LNCaP clone FGC (cell line): Measurements from ENCODE around the gene DNAJC27.

Source experiments
- DNase-seq: peaks from one replicate; pipeline ENCODE4 v3.0.0-alpha.2; 2011; ENCODE audit warnings: low read depth
- H3K4me3 ChIP-seq: 2 replicates; pipeline ENCODE4 v1.5.1; 2011; ENCODE audit warnings: mild to moderate bottlenecking, low read depth, low read length, control low read depth
- TF ChIP-seq, protein P1 (sequence below): IDR thresholded peaks from 2 replicates; pipeline ENCODE4 v1.5.1; 2012; ENCODE audit warnings: mild to moderate bottlenecking; ENCODE audit not compliant: control insufficient read depth, insufficient read depth; ENCODE audit errors: extremely low read depth

Gene DNAJC27

DNA sequence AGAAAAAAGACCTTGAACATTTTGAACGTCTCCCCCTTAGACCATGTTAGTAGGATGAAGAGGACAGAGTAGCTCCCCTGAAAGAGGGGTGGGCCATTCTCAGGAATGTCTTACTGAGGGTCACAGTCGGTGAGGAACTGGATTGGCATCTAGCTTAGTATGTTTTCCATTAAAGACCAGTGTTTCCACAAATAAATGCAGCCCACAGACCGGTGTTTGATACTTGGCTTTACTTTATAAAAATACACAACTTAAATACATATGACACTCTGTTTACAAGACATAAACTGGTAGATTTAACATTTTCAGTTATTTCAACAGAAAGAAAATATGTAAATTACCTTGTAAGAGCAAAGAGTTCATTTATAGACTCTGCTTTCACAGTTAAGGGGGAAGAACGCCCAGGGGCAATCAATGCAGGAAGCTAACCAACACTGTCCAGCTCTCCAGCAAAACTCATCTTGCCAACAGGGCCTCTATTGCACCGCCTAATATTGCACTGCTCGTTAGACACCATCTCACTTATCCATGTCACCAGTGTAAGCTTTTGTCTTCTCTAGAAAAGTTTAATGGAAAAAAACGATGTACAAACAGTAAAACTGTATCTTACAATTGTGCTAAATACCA lies 28.2 kb downstream of the DNAJC27 start:
- no peak for DNase-seq
- no peak overlapping the region for H3K4me3 ChIP-seq
- TF ChIP-seq, protein P1, sequence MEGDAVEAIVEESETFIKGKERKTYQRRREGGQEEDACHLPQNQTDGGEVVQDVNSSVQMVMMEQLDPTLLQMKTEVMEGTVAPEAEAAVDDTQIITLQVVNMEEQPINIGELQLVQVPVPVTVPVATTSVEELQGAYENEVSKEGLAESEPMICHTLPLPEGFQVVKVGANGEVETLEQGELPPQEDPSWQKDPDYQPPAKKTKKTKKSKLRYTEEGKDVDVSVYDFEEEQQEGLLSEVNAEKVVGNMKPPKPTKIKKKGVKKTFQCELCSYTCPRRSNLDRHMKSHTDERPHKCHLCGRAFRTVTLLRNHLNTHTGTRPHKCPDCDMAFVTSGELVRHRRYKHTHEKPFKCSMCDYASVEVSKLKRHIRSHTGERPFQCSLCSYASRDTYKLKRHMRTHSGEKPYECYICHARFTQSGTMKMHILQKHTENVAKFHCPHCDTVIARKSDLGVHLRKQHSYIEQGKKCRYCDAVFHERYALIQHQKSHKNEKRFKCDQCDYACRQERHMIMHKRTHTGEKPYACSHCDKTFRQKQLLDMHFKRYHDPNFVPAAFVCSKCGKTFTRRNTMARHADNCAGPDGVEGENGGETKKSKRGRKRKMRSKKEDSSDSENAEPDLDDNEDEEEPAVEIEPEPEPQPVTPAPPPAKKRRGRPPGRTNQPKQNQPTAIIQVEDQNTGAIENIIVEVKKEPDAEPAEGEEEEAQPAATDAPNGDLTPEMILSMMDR = no peak

DNA sequence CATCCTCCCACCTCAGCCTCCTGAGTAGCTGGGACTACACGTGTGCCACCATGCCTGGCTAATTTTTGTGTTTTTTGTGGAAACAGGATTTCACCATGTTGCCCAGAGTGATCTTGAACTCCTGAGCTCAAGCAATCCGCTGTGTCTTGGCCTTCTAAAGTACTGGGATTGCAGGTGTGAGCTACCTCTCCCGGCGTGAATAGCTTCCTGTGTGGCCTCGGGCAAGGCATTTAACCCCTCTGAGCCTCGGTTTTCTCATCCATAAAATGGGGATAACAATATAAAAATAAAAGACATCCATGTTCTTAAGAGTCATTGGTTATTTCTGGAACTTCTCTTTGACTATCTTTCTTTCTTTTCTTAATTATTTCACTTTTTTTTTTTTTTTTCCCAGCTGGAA lies 32.4 kb downstream of the DNAJC27 start:
- no peak for DNase-seq
- H3K4me3 ChIP-seq = no peak overlapping the region
- TF ChIP-seq, protein P1 = no peak

DNA sequence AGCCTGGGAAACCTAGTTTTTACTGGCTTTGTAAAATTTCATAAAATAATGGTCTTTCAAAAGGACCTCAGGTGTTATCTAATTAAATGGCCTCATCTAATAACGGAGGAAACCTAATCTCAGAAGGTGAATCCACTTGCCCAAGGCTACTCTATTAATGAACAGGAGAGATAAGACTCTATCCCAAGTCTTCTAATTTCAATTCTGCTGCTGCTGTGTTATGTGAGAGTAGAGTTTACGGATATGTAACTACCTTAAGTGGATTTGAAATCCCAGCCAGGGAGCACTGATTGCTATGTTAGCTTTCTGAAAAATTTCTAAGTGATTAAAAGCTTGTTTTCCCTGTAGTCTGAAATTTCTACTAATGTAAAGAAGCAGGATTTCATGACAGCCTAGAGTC lies 34.5 kb downstream of the DNAJC27 start:
- no peak overlapping the region for H3K4me3 ChIP-seq
- DNase-seq = no peak
- TF ChIP-seq, protein P1 = no peak

DNA sequence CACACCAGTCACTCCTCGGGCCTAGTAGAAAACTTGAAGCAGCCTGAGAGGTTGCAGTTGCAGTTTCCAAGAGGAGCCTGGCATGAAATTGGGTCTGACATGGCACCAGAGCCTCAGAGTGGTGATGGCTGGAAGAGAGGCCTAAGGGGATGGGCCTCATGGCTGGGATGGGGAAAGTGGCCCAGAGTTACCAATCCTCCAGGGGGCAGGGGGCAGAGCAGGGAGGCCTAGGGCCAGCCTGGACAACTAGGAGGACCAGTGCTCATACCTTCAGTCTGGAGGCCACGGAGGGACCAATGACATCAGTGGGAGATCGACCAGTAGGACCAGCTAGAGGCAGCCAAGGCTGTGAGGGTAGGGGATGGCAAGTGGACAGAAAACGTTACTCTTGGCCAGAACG lies 36.6 kb downstream of the DNAJC27 start:
- DNase-seq = no peak
- H3K4me3 ChIP-seq = no peak overlapping the region
- TF ChIP-seq, protein P1 = no peak

DNA sequence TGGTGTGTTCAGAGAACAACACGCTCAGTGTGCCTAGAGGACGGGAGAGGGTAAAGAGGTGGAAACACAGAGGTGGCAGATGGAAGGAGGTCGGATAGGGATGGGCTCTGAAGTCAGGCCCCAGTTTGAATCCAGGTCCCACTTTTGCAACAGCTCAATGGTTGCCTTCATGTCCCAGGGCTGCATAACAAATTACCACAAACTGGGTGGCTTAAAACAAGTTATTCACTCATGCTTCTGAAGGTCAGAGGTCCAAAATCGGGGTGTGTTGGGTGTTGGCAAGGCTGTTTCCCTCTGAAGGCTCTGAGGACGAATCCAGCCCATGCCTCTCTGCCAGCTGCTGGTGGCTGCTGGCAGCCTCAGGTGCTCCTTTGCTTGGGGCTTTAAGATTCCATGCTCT lies 39.0 kb downstream of the DNAJC27 start:
- DNase-seq = no peak
- TF ChIP-seq, protein P1 = no peak
- no peak overlapping the region for H3K4me3 ChIP-seq

DNA sequence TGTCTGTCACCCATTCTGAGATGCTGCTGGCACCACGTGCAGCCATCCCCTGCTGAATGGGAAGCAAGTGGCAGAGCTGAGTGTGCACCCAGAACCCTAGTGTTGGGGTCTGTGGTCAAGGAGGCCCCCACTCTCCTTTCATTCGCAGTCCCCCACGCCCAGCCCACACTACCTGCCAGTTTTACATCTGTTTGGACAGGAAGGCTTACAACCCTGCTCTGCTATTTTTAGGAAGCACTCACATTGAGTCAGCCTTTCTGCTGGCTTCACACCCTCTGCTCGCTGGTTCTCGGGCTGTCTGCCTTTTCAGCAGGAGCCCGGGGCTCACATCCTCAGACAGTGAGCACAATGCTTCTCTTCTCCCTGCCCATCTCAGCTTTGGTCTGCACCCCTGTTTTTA lies 41.0 kb downstream of the DNAJC27 start:
- DNase-seq = no peak
- H3K4me3 ChIP-seq = no peak overlapping the region

More for the DNA sequence above, 41.0 kb downstream of the DNAJC27 start:
- TF ChIP-seq, protein P1 = no peak
